Measurements from ENCODE around the gene SLC12A4. TPM values are rescaled to one million over a fixed set of nuclear protein-coding genes. Genes with fewer than 3 reads are reported as not detected.

Gene SLC12A4
- total RNA-seq, 1 donor from 2014 or later = 115 TPM

DNA sequence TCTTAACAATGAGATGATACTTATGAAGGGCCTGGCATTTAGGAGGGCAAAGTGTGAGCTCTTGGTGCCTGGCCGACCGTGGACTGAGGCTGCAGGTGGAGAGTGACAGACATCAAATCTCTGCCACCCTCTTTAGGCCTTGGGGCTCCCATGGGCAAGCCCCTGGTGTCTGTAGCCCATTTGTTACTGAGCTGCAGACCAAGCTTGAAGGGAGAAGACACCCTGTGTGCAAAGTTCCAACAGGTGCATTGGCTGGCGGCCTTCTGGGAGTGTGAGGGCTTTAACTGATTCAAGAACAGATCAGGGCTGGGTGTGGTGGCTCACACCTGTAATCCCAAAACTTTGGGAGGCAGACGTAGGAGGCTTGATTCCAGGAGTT lies 36.0 kb downstream of the SLC12A4 start:
- intact Hi-C loops (cut with DNase I) = no loop called here
- DNase-seq (ENCODE audit: low spot score) (no peak), ATAC-seq (no peak)

DNA sequence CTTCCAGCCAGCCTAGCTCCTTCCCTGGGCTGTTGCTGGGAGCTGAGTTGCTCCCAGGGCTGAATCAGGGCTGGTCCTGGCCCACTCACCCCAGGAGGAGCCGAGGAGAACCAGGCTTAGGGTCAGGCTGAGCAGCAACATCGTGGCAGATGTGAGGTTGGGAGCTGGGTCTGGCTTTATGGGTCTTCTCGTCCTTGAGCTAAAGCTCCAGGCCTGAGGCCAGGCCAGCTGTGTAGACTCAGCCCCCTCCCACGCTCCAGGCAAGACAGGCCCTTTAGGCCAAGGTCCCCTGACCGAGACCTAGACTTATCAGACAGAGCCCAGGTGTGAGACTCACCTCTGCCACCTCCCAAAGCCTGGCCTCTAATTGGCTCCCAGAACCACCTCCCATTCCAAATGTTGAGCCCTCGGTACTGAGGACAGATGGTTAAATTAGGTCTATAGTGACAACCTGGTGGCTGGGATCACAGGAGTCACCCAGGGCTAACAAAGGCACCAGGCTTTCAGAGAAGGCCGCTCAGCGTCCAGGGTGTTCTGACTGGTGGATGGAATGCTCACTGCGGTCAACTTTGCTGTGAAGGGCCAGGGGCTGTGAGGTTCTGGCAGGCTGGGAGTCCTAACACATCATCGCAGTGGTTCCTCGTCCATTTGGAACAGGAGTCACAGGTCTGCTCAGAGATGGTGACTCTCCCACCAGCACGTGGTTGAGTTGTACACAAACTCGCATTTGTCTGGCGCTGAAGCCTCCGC lies 36.5 kb downstream of the SLC12A4 start, which contains the start of gene CTRL:
Gene CTRL, minus strand, starts transcription at position 151 of the 750 bp plus-strand sequence. Its CDS starts 10 bp downstream, at position 141.
- DNase-seq (ENCODE audit: low spot score) (no peak), ATAC-seq (no peak)
- intact Hi-C loops (cut with DNase I) = no loop called here

DNA sequence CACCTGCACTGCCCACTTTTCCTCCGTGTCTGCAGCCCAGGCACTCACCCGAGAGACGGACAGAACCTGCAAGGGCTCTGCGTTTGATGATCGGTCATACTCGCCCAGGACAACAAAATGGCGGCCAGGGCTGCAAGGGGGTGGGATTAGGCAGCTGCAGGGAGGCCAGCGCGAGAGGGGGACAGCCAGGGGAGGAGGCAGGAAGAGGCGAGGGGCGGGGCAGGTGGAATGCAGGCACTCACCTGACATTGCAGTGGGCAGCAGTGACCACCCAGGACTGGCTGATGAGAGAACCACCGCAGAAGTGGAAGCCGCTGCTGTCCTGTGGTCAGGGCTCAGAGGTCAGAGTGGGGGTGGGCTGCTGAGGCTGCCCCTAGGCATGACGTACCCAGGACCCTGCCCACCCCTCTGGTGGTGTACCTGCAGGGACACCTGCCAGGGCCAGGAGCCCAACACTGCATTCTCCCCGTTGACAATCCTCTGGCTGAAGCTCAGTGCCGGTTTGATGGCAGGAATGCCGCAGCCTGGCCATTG lies 37.7 kb downstream of the SLC12A4 start:
- intact Hi-C loops (cut with DNase I) = no loop called here
- ATAC-seq (no peak), DNase-seq (ENCODE audit: low spot score) (peak; percentile 56)

DNA sequence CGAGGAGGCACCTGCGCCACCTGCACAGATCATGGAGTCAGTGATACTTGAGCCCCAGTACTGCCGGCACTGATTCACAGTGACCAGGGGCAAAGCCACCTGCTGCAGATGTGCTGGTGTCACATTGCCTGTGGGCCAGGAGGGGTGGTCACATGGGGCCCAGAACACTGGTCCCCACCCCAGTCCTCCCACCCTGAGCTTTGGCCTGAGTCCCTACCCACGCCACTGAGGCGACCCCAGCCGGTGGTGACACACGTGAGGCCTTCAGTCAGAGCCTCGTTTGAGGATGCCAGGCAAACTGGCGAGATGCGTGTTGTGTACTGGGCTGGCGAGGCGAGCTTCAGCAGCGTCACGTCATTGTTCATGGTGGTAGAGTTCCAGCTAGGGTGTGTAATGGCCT lies 38.2 kb downstream of the SLC12A4 start:
- DNase-seq (ENCODE audit: low spot score) (no peak), ATAC-seq (no peak)
- intact Hi-C loops (cut with DNase I) = no loop called here

DNA sequence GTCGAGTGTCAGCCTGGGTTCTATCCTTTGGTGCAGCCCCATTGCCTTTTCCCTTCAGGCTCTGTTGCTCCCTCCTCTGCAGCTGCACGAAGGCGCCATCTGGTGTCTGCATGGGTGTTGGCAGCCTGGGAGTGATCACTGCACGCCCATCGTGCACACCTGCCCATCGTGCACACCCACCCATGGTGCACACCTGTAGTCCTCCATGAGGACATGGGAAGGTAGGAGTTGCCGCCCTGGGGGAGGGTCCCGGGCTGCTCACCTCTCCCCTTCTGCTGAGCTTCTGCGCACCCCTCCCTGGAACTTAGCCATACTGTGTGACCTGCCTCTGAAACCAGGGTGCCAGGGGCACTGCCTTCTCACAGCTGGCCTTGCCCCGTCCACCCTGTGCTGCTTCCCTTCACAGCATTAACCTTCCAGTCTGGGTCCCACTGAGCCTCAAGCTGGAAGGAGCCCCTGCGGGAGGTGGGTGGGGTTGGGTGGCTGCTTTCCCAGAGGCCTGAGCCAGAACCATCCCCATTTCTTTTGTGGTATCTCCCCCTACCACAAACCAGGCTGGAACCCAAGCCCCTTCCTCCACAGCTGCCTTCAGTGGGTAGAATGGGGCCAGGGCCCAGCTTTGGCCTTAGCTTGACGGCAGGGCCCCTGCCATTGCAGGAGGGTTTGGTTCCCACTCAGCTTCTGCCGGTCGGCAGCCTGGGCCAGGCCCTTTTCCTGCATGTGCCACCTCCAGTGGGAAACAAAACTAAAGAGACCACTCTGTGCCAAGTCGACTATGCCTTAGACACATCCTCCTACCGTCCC lies 39.7 kb downstream of the SLC12A4 start:
- intact Hi-C loops (cut with DNase I) = loop anchor here (5.0 kb wide), 1 partner anchor 46 kb away; the partner anchor contains the start of gene NRN1L
- DNase-seq (ENCODE audit: low spot score) (peak; percentile 85), ATAC-seq (peak; percentile 75)

DNA sequence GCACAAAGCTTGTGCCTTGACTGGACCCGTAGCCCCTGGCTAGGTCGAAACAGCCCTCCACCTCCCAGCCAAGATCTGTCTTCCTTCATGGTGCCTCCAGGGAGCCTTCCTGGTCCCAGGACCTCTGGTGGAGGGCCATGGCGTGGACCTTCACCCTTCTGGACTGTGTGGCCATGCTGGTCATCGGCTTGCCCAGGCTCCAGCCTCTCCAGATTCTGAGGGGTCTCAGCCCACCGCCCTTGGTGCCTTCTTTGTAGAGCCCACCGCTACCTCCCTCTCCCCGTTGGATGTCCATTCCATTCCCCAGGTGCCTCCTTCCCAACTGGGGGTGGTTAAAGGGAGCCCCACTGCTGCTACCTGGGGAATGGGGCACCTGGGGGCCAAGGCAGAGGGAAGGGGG lies 40.3 kb downstream of the SLC12A4 start:
- no peak for DNase-seq (ENCODE audit: low spot score)
- intact Hi-C loops (cut with DNase I) = loop anchor here (5.0 kb wide), 1 partner anchor 46 kb away; the partner anchor contains the start of gene NRN1L
- peak; percentile 1 for ATAC-seq

DNA sequence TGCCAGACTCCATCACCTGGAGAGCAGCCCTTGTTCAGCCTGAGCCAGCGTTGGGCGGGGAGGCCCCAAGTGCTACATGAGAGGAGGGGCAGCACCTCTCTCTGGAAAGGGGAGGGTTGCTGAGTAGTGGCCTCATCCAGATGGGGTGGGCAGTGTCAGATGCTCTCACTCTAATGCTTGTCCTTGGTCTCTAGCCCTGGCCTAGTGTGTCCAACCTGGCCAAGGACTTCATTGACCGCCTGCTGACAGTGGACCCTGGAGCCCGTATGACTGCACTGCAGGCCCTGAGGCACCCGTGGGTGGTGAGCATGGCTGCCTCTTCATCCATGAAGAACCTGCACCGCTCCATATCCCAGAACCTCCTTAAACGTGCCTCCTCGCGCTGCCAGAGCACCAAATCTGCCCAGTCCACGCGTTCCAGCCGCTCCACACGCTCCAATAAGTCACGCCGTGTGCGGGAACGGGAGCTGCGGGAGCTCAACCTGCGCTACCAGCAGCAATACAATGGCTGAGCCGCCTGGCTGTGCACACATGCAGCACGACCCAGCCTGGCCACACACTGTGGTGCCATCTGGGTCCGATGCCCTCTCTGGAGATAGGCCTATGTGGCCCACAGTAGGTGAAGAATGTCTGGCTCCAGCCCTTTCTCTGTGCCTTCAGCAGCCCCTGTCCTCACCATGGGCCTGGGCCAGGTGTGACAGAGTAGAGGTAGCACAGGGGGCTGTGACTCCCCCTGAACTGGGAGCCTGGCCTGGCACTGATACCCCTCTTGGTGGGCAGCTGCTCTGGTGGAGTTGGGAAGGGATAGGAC lies 41.1 kb downstream of the SLC12A4 start:
- DNase-seq (ENCODE audit: low spot score) (no peak), ATAC-seq (no peak)
- intact Hi-C loops (cut with DNase I) = loop anchor here (5.0 kb wide), 1 partner anchor 45 kb away; the partner anchor contains the start of gene NRN1L

DNA sequence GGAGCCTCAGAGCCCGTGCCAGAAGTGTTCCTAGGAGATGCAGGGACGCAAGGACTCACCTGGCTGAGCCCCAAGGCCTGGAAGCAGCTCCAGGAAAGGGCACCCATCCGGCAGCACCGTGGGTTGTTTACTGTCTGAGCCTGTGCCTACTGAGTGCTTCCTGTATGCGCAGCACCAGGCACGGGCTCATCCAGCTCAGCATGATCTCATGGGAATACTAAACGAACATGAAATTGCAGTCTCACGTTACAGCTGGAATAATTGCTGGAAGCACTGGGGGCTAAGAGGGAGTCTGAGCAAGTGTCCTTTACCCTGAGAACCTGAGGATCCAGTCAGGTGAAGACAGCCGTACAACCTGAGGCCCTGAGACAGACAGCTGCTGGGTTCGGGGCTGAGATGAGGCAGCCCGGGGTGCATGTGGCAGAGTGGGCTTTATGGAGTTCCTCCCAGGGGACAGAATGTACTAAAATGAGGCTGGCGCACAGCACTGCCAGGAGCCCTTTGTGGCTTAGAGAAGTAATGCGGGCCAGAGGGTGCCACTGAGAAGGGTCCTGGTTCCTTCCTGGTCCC lies 42.2 kb downstream of the SLC12A4 start:
- intact Hi-C loops (cut with DNase I) = loop anchor here (5.0 kb wide), 1 partner anchor 44 kb away; the partner anchor contains the start of gene NRN1L
- DNase-seq (ENCODE audit: low spot score) (no peak), ATAC-seq (peak; percentile 40)

DNA sequence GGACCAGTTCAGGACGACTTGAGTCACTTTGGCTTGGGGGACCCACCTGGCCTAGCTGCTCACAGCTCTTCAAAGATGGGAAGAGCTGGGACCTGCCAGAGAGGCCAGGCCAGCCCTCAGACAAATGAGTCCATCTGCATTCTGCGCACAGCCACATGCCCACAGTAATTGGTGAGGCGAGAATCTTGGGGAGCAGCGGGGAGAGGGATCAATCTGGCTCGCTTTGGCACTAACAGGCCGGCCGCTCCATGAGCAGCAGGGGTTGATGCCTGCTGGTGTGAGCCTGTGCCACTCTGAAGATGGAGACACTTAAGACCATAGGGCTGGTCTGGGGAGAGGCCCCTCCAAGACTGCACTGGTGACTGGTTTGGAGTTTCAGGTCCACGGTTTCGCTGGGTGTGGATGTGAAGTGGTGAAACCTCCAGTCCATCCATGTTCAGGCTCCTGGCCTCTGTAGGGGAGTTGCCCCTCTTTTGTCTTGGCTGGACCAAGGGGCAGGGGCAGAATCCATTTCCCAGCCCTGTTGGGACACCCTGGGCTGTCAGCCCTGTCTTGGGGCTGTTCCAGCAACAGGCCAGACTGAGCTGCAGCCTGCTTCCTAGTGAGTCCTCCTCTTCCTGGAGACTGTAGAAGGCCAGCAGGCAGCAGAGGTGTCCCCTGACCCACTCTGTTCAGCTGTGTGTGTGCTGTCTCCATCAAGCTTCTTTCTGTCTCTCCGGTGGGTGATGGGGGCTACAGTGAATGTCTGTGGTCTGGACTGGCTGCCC lies 44.1 kb downstream of the SLC12A4 start:
- ATAC-seq = no peak
- intact Hi-C loops (cut with DNase I) = no loop called here

DNA sequence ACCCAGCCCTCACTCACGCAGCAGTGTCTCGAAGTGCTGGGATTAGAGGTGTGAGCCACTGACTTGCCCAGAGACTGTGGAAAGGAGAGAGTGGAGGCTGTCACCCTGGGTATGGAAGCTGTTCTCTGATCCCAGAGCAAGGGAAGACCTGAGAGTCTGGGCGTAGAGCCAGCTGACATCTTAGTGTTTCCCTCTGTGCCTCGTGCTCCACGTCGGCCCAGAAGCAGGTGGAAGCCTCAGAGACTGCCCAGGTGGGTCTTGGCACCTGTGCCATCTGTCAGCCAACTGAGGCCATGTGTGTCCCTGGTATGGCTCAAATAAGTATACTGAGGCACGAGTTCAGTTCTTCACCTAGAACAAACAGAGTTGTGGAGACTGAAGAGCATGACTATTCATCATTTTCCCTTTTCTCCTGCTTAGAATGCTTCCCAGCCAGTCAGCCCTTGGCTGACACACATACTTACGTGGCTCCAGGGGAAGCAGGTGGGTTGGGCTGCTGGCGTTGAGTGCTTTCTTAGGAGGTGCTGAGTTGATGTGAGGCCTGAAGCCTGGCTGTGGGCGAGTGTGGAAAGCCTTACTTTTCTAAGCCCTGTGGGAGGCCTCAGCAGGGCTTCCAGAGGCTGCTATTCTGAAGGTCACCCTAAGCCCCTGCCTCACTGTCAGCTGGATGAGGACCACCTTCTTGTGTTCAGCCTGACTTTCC lies 44.9 kb downstream of the SLC12A4 start:
- intact Hi-C loops (cut with DNase I) = no loop called here
- DNase-seq (ENCODE audit: low spot score) (peak; percentile 56), ATAC-seq (no peak)

More for the DNA sequence above, 44.1 kb downstream of the SLC12A4 start:
- no peak for DNase-seq (ENCODE audit: low spot score)

DNA sequence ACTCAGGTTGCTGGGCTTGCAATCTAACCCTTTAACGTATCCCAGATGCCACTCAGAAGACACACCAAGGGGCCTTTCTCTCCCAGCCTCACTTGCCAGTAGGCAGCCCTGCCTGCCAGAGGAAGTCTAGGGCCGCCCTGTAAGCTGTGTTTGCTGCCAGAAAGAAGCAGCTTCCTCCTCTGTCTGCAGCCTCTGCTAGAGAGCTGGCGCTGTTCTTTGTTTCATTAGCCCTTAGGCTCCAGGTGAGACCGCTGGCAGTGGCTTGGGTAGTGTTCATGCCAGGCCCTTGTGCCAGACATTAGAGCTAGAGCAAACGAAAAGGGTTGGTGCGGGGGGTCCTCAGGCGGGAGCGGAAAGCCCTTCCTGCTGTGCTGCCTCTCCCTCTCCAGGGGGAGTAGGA lies 45.7 kb downstream of the SLC12A4 start:
- no peak for ATAC-seq
- DNase-seq (ENCODE audit: low spot score) = no peak
- intact Hi-C loops (cut with DNase I) = no loop called here

DNA sequence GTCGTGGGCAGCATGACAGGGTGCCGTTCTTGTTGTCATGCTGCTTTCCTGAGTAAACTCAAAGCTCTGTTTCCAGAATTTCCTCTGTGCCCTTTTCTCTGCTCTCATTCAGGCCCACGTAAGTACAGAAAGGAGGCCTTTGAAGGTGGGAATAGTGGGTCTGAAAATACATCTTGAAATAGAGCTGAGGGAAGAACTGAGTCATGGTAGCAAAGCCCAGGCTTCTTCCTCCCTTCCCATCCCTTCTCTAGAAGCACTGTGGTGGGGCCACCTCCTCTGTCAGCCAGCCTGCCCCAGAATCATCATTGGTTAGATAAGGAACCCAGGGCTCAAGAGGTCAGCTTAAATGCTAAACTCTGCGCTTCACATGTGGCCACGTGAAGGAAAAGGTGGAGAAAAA lies 46.2 kb downstream of the SLC12A4 start:
- ATAC-seq = no peak
- no peak for DNase-seq (ENCODE audit: low spot score)
- intact Hi-C loops (cut with DNase I) = no loop called here

DNA sequence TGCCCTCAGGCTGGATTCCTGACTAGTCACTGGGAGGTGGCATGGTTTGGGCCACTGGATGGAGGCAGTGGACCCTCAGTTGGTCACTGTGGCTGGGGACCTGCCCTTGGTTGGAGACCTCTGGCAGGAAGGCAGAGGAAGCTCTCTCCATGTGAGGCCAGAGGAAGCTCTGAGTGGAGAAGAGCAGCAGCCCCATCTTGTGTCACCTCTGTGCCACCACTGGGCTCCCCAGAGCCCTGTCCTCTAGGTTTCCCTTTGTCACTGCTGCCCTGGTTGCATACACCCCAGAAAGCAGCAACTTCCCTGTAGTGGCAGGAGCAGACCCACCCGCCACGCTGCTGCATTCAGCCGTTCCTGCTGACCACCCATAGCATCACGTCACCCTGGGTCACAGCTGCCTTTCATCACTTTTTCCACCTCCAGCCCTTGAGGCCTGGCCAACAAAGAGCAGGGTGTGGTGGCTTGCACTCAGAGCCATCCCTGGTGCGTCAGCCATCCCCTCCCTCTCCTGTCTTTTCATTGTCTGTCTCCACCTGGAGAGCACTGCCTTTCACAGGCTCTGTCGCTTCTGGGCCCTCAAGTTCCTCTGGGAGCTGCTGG lies 48.7 kb downstream of the SLC12A4 start:
- peak; percentile 67 for ATAC-seq
- intact Hi-C loops (cut with DNase I) = no loop called here

DNA sequence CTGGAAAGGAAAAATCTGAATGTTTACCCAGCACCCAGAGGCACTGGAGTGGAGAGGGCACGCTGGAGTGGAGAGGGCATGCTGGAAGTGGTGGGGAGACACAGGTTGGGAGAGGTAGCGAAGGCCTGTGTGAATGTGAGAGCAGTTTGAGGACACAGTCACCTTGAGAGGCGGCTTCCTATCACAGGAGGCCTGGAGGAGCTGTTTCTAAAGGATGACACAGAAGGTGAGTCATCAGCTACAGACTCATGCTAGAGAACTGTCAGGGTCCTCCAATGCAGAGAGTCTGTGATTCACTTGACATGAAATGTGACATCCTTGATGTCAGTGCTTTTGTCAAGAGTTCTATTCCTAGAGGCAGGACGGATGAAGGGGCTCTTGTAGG lies 50.6 kb downstream of the SLC12A4 start:
- intact Hi-C loops (cut with DNase I) = no loop called here
- ATAC-seq (no peak), DNase-seq (ENCODE audit: low spot score) (no peak)

More for the DNA sequence above, 48.7 kb downstream of the SLC12A4 start:
- peak; percentile 63 for DNase-seq (ENCODE audit: low spot score)

DNA sequence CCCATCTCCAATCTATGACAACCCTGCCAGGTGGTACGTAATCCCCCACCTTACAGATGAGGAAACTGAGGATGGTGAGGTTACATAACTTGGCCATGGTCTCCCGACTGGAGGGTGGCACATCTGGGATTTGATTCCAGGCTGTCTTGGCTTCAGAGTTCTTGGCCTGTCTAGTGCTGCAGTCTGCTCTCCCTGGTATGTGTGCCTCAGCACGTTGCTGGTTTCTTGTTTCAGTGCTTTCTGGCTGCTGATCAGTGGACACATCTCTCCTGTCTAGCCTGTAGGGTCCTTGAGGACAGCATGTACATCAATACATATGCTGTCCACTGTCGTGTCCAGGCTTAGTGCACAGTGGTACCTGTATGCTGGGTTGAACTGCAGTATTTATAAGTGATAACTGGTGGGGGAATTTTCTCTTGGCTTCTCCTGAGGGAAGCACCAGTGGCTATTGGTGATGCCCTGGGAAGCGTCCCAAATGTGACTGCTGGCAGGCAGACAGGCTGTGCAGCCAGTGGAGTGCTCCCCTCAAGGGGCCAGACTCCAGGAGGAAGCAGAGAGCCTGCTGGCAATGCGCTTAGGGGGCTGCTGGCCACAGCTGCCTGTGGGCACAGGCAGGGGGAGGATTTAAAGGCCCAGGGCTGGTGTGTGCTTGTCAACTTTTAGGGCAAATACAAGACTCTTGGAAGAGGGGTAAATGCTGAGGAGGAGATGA lies 51.1 kb downstream of the SLC12A4 start:
- DNase-seq (ENCODE audit: low spot score) = no peak
- intact Hi-C loops (cut with DNase I) = no loop called here
- peak; percentile 9 for ATAC-seq

All from sciatic nerve (tissue), 2 donors.